K562 (cell line): ENCODE results near the gene NRTN. TPM values are rescaled to one million over a fixed set of nuclear protein-coding genes. Genes with fewer than 3 reads are reported as not detected.

Source experiments
- BCL6 ChIP-seq: fragments of 250-450 bp; sonication (Bioruptor Pico); IDR thresholded peaks from 2 replicates; pipeline ENCODE4 v1.4.0; 2020
- CUX1 ChIP-seq: fragments of 200-800 bp; sonication (Bioruptor generic); IDR thresholded peaks from 2 replicates; pipeline ENCODE4 v1.6.1; 2016; ENCODE audit warnings: missing genetic modification characterization, missing compliant biosample characterization
- FUS ChIP-seq: fragments of 200-400 bp; formaldehyde crosslinking; optimal IDR thresholded peaks from 2 replicates; pipeline ENCODE3; 2017; ENCODE audit warnings: low read depth, low read length
- HDGF ChIP-seq: fragments of 450-650 bp; IDR thresholded peaks from 2 replicates; pipeline ENCODE4 v1.6.1; 2016
- IFI16 ChIP-seq: fragments of 250-450 bp; sonication (Bioruptor Pico); IDR thresholded peaks from 2 replicates; pipeline ENCODE4 v2.1.2; 2022; ENCODE audit warnings: mild to moderate bottlenecking, inconsistent platforms
- KDM2B ChIP-seq: fragments of 250-450 bp; sonication (Bioruptor Pico); IDR thresholded peaks from 2 replicates; pipeline ENCODE4 v1.8.0; 2021; ENCODE audit warnings: mild to moderate bottlenecking, moderate library complexity
- MYC ChIP-seq, 2 experiments: fragments of 250-450 bp in 1 of 2; sonication (Bioruptor Pico) in 1 of 2; IDR thresholded peaks; 2 replicates each; pipeline versions ENCODE4 v1.5.1 to v1.6.1; 2012 to 2021; ENCODE audit warnings: low read depth in 2 of 2, borderline replicate concordance in 1 of 2, improper control_type of control experiment in 1 of 2, low read length in 1 of 2, mild to moderate bottlenecking in 1 of 2, moderate library complexity in 1 of 2
- NFE2 ChIP-seq: IDR thresholded peaks from 2 replicates; pipeline ENCODE4 v1.6.1; 2014; ENCODE audit warnings: antibody characterized with exemption, low read depth
- NFIX ChIP-seq: fragments of 250-450 bp; sonication (Bioruptor Pico); IDR thresholded peaks from 2 replicates; pipeline ENCODE4 v1.4.0; 2020; ENCODE audit warnings: low read depth, mild to moderate bottlenecking, moderate library complexity
- PTRF ChIP-seq: fragments of 450-650 bp; IDR thresholded peaks from 2 replicates; pipeline ENCODE4 v1.6.1; 2016; ENCODE audit warnings: mild to moderate bottlenecking, missing genetic modification characterization, missing compliant biosample characterization
- SMAD3 ChIP-seq: fragments of 450-650 bp; formaldehyde crosslinking; conservative IDR thresholded peaks from 2 replicates; pipeline ENCODE4 v1.4.0; 2020; ENCODE audit warnings: mild to moderate bottlenecking
- TCF7L2 ChIP-seq: fragments of 150-350 bp; IDR thresholded peaks from 2 replicates; pipeline ENCODE4 v1.6.1; 2016; ENCODE audit warnings: low read depth, mild to moderate bottlenecking, low read length, moderate library complexity
- ZBTB17 ChIP-seq: fragments of 450-650 bp; formaldehyde crosslinking; IDR thresholded peaks from 2 replicates; pipeline ENCODE4 v1.4.0; 2020; ENCODE audit warnings: mild to moderate bottlenecking
- ZBTB33 ChIP-seq: sonication (generic); formaldehyde crosslinking; IDR thresholded peaks from 2 replicates; pipeline ENCODE4 v1.8.1; 2023; ENCODE audit warnings: mild to moderate bottlenecking, missing genetic modification reagents
- ZNF121 ChIP-seq: sonication (generic); formaldehyde crosslinking; conservative IDR thresholded peaks from 2 replicates; pipeline ENCODE4 v1.8.0; 2022; ENCODE audit warnings: missing genetic modification reagents
- ZNF133 ChIP-seq: fragments of 250-450 bp; sonication (Bioruptor Pico); IDR thresholded peaks from 2 replicates; pipeline ENCODE4 v1.4.0; 2020; ENCODE audit warnings: mild to moderate bottlenecking
- ZNF239 ChIP-seq: fragments of 250-450 bp; sonication (Bioruptor Pico); IDR thresholded peaks from 2 replicates; pipeline ENCODE4 v1.4.0; 2020; ENCODE audit warnings: mild to moderate bottlenecking
- ZNF384 ChIP-seq: IDR thresholded peaks from 2 replicates; pipeline ENCODE4 v1.6.1; 2012; ENCODE audit warnings: low read depth, low read length, improper control_type of control experiment
- ZNF696 ChIP-seq: fragments of 250-450 bp; sonication (Bioruptor Pico); conservative IDR thresholded peaks from 2 replicates; pipeline ENCODE4 v1.4.0; 2020; ENCODE audit warnings: mild to moderate bottlenecking, moderate library complexity
- ZNF76 ChIP-seq: fragments of 250-450 bp; sonication (Bioruptor Pico); IDR thresholded peaks from 2 replicates; pipeline ENCODE4 v1.4.0; 2020; ENCODE audit warnings: mild to moderate bottlenecking, moderate library complexity, borderline replicate concordance
- polyA plus RNA-seq, 8 experiments: library from polyadenylated mRNA; depleted of rRNA in 4 of 8; stranded (reverse) in 5 of 8; unstranded in 3 of 8; fragments of >200 nt; fragmentation: Nextera tagmentation in 2 of 8; fragmentation: Illumina TruSeq in 1 of 8; extraction: Ambion mirVana in 2 of 8; extraction: Trizol in 1 of 8; gene quantifications; 2 replicates each; pipeline versions ENCODE4 v1.2.1 to v1.2.3, GENCODE V29; 2011 to 2014; ENCODE audit warnings: inconsistent platforms in 1 of 8, missing spikeins in 1 of 8
- total RNA-seq, 7 experiments: library from RNA; depleted of rRNA in 6 of 7; stranded (reverse); fragments of >200 nt in 6 of 7; fragmentation: Illumina TruSeq in 2 of 7; extraction: Trizol in 2 of 7; gene quantifications; 2 replicates each; pipeline versions ENCODE4 v1.2.1 to v1.2.3, GENCODE V29; 2011 to 2021; ENCODE audit warnings: low replicate concordance in 1 of 7
- TF ChIP-seq, protein P1 (sequence below): fragments of 450-650 bp; IDR thresholded peaks from 2 replicates; pipeline ENCODE4 v1.7.0; 2016; ENCODE audit warnings: borderline replicate concordance

NRTN gene
- total and polyA plus RNA-seq, 9 of the 15 experiments (the other 6 are each of a cell fraction or from before 2014, with no cell fraction given), result 0.62 to 8.1 (median 1.6) TPM; not detected in 2

DNA sequence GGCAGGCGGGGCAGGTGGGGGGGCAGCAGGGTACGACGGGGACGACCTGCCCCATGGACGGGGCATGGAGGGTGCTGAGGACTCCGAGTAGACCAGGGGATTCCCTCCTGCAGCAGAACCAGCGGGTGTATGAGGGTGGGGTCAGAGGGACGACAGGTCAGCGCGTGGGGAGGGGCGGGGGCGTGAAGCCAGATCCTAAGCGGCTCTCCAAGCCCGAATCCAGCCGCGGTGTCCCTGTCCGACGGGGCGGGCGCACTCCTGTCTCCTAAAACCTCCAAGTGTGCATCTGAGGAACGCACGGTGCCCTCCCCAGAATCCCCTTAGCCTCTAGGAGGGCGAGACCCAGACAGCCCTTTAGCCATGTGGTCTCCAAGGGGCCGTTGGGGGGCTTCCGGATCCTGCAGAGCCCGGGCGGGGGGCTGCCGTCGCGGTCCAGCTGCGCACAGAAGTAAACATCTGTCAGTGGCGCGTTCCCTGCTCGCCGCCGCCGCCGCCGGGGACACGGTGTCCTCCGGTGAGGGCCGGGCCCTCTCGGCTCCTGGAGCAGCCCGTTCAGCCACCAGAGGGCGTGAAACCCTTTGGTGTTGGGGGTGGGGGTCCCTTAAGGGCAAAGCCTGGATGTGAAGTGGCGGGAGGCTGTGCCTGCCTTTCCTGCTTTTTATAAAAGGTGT lies 730 bp downstream of the NRTN start (continued):
- TF ChIP-seq CUX1 (CRISPR knock-in tag) (no peak), MYC (IDR thresholded peaks at IDR 0.05; ENCODE audit: low read depth, low read length) (0 out of 2 replicates have a peak, but pooled peaks have one; percentile 30), MYC (CRISPR knock-in tag; IDR thresholded peaks at IDR 0.05; ENCODE audit: borderline replicate concordance, low read depth) (no peak), SMAD3 (CRISPR knock-in tag) (no peak), IFI16 (CRISPR knock-in tag) (no peak), NFE2 (no peak), TCF7L2 (no peak), ZNF121 (no peak), PTRF (tag) (no peak), BCL6 (CRISPR knock-in tag) (no peak), ZNF239 (CRISPR knock-in tag) (no peak), FUS (no peak), ZBTB17 (CRISPR knock-in tag) (no peak), HDGF (no peak), ZNF384 (no peak), ZBTB33 (CRISPR knock-in tag) (peak; percentile 55), ZNF133 (CRISPR knock-in tag) (no peak), ZNF76 (no peak), ZNF696 (no peak), NFIX (CRISPR knock-in tag) (no peak), KDM2B (CRISPR knock-in tag) (peak; percentile 84; the same call in 1 of the 2 replicates)
- TF ChIP-seq, protein P1, sequence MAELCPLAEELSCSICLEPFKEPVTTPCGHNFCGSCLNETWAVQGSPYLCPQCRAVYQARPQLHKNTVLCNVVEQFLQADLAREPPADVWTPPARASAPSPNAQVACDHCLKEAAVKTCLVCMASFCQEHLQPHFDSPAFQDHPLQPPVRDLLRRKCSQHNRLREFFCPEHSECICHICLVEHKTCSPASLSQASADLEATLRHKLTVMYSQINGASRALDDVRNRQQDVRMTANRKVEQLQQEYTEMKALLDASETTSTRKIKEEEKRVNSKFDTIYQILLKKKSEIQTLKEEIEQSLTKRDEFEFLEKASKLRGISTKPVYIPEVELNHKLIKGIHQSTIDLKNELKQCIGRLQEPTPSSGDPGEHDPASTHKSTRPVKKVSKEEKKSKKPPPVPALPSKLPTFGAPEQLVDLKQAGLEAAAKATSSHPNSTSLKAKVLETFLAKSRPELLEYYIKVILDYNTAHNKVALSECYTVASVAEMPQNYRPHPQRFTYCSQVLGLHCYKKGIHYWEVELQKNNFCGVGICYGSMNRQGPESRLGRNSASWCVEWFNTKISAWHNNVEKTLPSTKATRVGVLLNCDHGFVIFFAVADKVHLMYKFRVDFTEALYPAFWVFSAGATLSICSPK, result no peak
